ENCODE data around the gene GPR180.

- TF ChIP-seq CTCF (conservative IDR thresholded peaks at IDR 0.05; ENCODE audit: low read depth, low read length) (no peak), EZH2phosphoT487 (IDR thresholded peaks at IDR 0.05; ENCODE audit: borderline replicate concordance, low read length) (no peak)
Measured at GRCh38 chr13:94583926-94584325, 17.7 kb upstream of the GPR180 start.
